ENCODE results near the gene ATAD3B. TPM values are rescaled to one million over a fixed set of nuclear protein-coding genes. Genes with fewer than 3 reads are reported as not detected.
"Not testable (repeated sequence)": the region's sequence is repeated elsewhere in the genome, so short reads cannot be mapped to it uniquely, and the experiment has no call there.

Gene ATAD3B
- polyA plus RNA-seq, 3 donors: 2.3 to 23.3 (median 2.3) TPM

GRCh38 chr1:1451696-1452364 is 19.7 kb upstream of the ATAD3B start:
- no peaks in the 10 kb centered on the region for H3K9me3 Mint-ChIP-seq
- no peaks in the 10 kb centered on the region for H3K4me1 Mint-ChIP-seq
- Histone ChIP-seq H3K9me3 (replicated peaks in 1 of 2; ENCODE audit: control insufficient read depth in 1 of 2, insufficient read depth in 1 of 2, low read length in 2 of 2) (no peaks in the 10 kb centered on the region), H3K79me2 (ENCODE audit: insufficient read depth, low read length) (no peaks in the 10 kb centered on the region), H2AFZ (ENCODE audit: insufficient read depth, low read depth, low read length, poor library complexity, severe bottlenecking) (no peak overlapping the region), H4K20me1 (ENCODE audit: insufficient read depth, low read length) (no peaks in the 10 kb centered on the region), H3K9ac (ENCODE audit: insufficient read depth, low read length, poor library complexity, severe bottlenecking) (no peak overlapping the region), H3K4me3 (replicated peaks in 1 of 3; ENCODE audit: low read depth in 2 of 3, low read length in 3 of 3) (no peak overlapping the region), H3K4me1 (ENCODE audit: control insufficient read depth in 1 of 2, insufficient read depth in 2 of 2, low read length in 2 of 2) (no peaks in the 10 kb centered on the region), H3K36me3 (replicated peaks in 1 of 2; ENCODE audit: control insufficient read depth in 1 of 2, insufficient read depth in 2 of 2, low read length in 2 of 2) (no peaks in the 10 kb centered on the region), H3K27me3 (ENCODE audit: control insufficient read depth in 2 of 2, insufficient read depth in 2 of 2, low read length in 2 of 2) (no peaks in the 10 kb centered on the region), H3K4me2 (replicated peaks; ENCODE audit: extremely low read depth, low read length, poor library complexity, severe bottlenecking) (no peak overlapping the region), H3K27ac (ENCODE audit: low read depth in 1 of 2, low read length in 2 of 2) (no peak overlapping the region)
- no peak overlapping the region for H3K27ac Mint-ChIP-seq
- TF ChIP-seq, protein P1, sequence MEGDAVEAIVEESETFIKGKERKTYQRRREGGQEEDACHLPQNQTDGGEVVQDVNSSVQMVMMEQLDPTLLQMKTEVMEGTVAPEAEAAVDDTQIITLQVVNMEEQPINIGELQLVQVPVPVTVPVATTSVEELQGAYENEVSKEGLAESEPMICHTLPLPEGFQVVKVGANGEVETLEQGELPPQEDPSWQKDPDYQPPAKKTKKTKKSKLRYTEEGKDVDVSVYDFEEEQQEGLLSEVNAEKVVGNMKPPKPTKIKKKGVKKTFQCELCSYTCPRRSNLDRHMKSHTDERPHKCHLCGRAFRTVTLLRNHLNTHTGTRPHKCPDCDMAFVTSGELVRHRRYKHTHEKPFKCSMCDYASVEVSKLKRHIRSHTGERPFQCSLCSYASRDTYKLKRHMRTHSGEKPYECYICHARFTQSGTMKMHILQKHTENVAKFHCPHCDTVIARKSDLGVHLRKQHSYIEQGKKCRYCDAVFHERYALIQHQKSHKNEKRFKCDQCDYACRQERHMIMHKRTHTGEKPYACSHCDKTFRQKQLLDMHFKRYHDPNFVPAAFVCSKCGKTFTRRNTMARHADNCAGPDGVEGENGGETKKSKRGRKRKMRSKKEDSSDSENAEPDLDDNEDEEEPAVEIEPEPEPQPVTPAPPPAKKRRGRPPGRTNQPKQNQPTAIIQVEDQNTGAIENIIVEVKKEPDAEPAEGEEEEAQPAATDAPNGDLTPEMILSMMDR (IDR thresholded peaks at IDR 0.05): no peak
- 94% methylated on average over 20 of the region's 26 CpGs for WGBS (ENCODE audit: insufficient coverage)
- no peaks in the 10 kb centered on the region for H3K36me3 Mint-ChIP-seq
- H3K4me3 Mint-ChIP-seq: no peak overlapping the region
- intact Hi-C loops (cut with micrococcal nuclease): no loop called here
- H3K27me3 Mint-ChIP-seq (ENCODE audit: low read depth in 3 of 3): peaks cover 1 to 23% (median 2%) of the 10 kb centered on the region in 3 donors
- DNase-seq: no peak

DNA sequence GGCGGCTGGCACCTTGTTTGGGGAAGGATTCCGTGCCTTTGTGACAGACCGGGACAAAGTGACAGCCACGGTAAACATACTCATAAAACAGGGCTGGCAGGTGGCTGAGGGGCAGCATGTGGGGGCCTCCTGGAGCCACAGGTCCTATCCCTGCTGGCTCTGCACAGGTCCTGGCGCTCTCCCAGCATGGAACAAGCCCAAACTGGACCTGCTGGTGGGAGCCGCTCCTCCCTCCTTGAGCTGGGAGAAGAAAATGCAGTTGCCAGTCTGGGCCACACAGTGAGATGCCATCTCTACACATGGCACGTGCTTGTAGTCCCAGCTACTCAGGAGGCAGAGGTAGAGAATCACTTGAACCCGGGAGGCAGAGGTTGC is 19.2 kb upstream of the ATAD3B start:
- H3K4me3 ChIP-seq (replicated peaks in 1 of 3; ENCODE audit: low read depth in 2 of 3, low read length in 3 of 3); H3K27ac Mint-ChIP-seq; H3K4me1 ChIP-seq (ENCODE audit: control insufficient read depth in 1 of 2, insufficient read depth in 2 of 2, low read length in 2 of 2); H3K27me3 ChIP-seq (ENCODE audit: control insufficient read depth in 2 of 2, insufficient read depth in 2 of 2, low read length in 2 of 2); H3K9me3 Mint-ChIP-seq; H3K27ac ChIP-seq (ENCODE audit: low read depth in 1 of 2, low read length in 2 of 2); H4K20me1 ChIP-seq (ENCODE audit: insufficient read depth, low read length); H3K4me1 Mint-ChIP-seq; H3K4me2 ChIP-seq (replicated peaks; ENCODE audit: extremely low read depth, low read length, poor library complexity, severe bottlenecking); H3K36me3 ChIP-seq (replicated peaks in 1 of 2; ENCODE audit: control insufficient read depth in 1 of 2, insufficient read depth in 2 of 2, low read length in 2 of 2); H2AFZ ChIP-seq (ENCODE audit: insufficient read depth, low read depth, low read length, poor library complexity, severe bottlenecking); H3K4me3 Mint-ChIP-seq; H3K79me2 ChIP-seq (ENCODE audit: insufficient read depth, low read length); intact Hi-C loops (cut with micrococcal nuclease); H3K36me3 Mint-ChIP-seq; DNase-seq; H3K9ac ChIP-seq (ENCODE audit: insufficient read depth, low read length, poor library complexity, severe bottlenecking); H3K9me3 ChIP-seq (replicated peaks in 1 of 2; ENCODE audit: control insufficient read depth in 1 of 2, insufficient read depth in 1 of 2, low read length in 2 of 2): not testable (repeated sequence)
- 67% methylated on average over 3 of the region's 8 CpGs for WGBS (ENCODE audit: insufficient coverage)
- H3K27me3 Mint-ChIP-seq (ENCODE audit: low read depth in 3 of 3): peaks cover 1 to 20% (median 2%) of the 10 kb centered on the region in 3 donors

All from CD14-positive monocyte (primary cell).